WTC11 (cell line): ENCODE data around the gene MYO15A.

Experiments
- AFF4 ChIP-seq: sonication (generic); formaldehyde crosslinking; IDR thresholded peaks from 2 replicates; pipeline ENCODE4 v1.8.1; 2023; ENCODE audit warnings: mild to moderate bottlenecking, missing genetic modification reagents, borderline replicate concordance
- ATF1 ChIP-seq: sonication (generic); formaldehyde crosslinking; IDR thresholded peaks from 2 replicates; pipeline ENCODE4 v1.8.1; 2023; ENCODE audit warnings: mild to moderate bottlenecking, moderate library complexity, missing genetic modification reagents
- CTCF ChIP-seq: fragments of 200-600 bp; IDR thresholded peaks from 2 replicates; pipeline ENCODE4 v1.8.0; 2022; ENCODE audit warnings: antibody characterized with exemption
- FOXK1 ChIP-seq: sonication (generic); formaldehyde crosslinking; IDR thresholded peaks from 2 replicates; pipeline ENCODE4 v1.8.0; 2022; ENCODE audit warnings: mild to moderate bottlenecking, moderate library complexity, missing genetic modification reagents
- FOXP4 ChIP-seq: sonication (generic); formaldehyde crosslinking; IDR thresholded peaks from 2 replicates; pipeline ENCODE4 v1.8.0; 2022; ENCODE audit warnings: mild to moderate bottlenecking, missing genetic modification reagents
- RORB ChIP-seq: fragments of 250-450 bp; sonication (Bioruptor Pico); IDR thresholded peaks from 2 replicates; pipeline ENCODE4 v1.9.0; 2021; ENCODE audit warnings: mild to moderate bottlenecking

- no peak for TF ChIP-seq FOXP4
- TF ChIP-seq CTCF, result no peak
- TF ChIP-seq AFF4, result no peak
- TF ChIP-seq ATF1 (CRISPR knock-in tag), result no peak
- TF ChIP-seq RORB, result no peak
- no peak for TF ChIP-seq FOXK1 (CRISPR knock-in tag)
These were observed 51.7 kb downstream of the MYO15A start for GRCh38 chr17:18160128-18160856.
